ENCODE data around the gene AUTS2.
"Not testable (repeated sequence)": the region's sequence is repeated elsewhere in the genome, so short reads cannot be mapped to it uniquely, and the experiment has no call there.

AUTS2 gene

DNA sequence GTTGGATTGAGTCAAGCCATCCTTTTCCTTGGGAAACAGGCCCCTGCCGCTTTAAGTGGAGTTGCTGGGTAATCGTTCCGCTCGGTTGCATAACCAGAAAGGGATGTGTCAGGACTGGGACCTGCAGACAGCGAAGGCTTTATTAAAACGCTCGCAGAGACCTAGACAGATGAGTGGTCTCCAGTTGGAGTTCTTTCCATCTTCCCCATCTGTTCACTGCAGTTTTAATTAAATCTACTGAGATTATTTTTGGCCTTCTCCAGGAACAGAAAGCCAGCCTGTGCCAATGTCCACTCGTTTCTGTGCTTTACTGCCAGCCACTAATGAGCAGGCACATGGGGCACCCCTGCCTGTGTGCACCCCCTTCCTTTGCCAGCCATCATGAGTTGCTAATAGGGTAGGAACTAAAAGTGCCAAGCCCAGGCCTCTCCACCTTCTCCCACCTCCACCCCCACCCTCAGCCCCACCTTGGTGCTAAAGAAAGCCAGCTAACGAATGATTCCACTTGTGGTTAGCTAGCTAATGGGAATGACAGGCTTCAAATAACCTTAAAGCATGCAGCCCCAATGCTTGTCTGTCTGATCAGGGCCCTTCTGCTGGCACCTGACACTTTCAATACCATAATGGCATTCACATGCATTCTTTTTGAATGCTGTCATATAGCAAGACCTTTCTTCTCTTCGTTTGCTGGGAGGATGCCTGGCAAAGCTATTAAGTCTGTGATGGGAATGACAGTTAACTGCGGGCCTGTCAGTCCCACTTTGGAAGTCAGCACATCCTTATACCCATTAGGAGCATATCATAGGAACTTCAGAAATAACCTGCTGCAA, 976.9 kb downstream of the AUTS2 start:
- DNase-seq, result peak; percentile 73 to 76

DNA sequence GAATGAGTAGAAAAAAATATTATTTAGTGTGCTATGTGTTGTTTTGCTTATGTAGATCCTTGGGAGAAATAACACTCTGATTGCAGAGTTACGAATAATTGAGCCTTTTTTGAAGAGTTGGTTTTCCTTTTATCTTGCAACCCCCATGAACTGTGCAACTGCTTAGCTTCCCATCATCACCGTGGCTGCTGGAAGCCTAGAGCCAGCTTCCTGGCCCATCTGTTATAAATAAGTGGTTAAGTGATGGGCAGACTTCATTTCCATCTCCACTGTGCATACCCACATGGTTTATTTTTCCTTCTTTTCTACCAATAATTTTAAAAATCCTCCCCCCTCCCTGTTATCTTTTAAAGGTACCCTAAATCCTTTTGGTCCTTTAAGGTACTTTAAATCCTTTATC, 978.8 kb downstream of the AUTS2 start:
- DNase-seq, result no peak

DNA sequence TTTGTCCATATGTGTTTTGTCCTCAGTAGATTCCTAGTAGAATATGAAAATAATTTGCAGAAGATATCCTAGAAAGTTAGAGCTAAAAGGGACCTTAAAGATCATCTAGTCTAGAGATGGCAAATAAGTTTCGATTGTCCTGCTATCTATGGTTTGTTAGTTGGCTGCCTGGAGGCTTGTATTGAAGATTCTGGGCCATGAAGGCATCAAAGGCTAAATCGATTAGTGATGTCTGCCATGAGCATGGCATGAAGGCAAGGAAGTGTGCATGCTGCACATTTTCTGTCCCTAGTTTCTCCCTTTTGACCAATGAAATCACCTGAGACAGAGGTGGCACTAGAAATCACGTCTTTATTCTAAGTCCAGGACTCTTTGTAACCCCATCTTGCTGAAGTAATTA, 979.9 kb downstream of the AUTS2 start:
- no peak for DNase-seq

- no peak for DNase-seq
Measured at GRCh38 chr7:70579397-70580097, 981.3 kb downstream of the AUTS2 start.

DNA sequence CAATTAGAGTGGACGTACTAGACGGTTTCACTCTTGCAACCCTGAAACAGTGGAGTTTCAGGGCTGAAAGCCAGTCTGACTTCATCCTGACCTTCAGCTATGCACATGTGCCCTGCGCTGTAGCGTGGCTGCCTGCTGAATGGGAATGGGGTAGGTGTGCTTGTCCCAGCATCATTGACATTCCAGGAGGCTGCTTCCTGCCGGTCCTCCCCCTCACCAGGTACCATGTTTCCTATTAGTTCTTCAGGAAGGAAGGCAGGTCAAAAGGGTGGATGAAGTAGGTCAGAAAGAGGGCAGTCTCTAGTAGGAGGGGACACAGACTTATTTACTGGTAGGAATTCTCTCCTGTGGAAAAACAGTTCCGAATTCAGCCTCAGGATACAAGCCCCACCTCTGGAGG, 981.9 kb downstream of the AUTS2 start:
- DNase-seq, result no peak

GRCh38 chr7:70582927-70583895, 984.9 kb downstream of the AUTS2 start:
- DNase-seq, result no peak

GRCh38 chr7:70583965-70584883, 985.9 kb downstream of the AUTS2 start:
- DNase-seq, result no peak

- DNase-seq, result no peak
Measured at GRCh38 chr7:70585071-70585470, 986.8 kb downstream of the AUTS2 start.

DNA sequence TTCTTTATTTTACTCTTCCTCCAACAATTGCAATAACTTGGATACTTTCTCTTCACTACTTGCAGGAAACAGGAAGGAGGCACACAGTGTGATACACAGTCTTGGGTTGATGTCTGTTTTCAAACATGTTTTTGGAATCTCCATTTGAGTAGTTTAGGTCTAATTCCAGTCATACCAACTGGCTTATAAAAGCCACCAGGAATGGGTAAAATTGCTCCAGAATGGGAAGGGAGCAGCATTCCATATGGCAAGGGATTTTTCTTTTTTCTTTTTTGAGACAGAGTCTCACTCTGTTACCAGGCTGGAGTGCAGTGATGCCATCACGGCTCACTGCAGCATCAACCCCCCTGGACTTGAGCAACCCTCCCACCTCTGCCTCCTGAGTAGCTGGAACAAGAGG, 988.5 kb downstream of the AUTS2 start:
- no peak for DNase-seq

GRCh38 chr7:70587739-70588138, 989.5 kb downstream of the AUTS2 start:
- no peak for DNase-seq

DNA sequence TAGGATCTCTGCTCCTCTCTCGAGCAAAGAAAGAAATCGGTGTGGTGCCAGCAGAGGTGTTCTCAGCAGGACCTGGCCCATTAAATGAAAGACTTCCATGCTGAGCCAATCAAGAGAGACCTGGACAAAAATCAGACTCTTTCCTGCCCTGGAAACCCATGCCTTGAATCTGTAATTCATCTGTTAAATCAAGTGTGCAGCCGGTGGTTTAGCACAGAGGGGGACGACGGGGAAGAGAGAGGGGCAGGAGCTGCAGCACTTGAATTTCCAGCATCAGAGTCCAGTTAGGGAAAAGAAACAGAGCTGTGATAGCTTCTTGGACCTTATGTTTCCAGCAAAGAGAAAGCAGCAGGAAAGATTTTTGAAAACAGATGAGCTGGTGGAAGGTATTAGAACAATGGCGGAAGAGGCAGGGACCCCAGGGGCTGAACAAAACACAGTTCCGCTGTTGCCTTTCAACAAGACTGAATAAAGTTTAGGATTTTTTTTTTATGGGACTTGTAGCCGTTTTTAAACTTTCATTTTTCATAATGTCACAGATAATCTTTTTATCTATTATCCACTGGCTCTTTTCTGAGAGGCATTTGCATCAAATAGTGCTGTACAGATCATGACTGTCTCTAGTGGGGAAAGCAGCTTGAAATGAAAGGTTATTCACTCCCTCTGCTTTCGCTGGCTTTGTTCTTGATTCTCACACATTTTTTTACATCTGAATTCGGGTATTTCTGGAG, 990.1 kb downstream of the AUTS2 start:
- no peak for DNase-seq

GRCh38 chr7:70589010-70589409, 990.7 kb downstream of the AUTS2 start:
- no peak for DNase-seq

DNA sequence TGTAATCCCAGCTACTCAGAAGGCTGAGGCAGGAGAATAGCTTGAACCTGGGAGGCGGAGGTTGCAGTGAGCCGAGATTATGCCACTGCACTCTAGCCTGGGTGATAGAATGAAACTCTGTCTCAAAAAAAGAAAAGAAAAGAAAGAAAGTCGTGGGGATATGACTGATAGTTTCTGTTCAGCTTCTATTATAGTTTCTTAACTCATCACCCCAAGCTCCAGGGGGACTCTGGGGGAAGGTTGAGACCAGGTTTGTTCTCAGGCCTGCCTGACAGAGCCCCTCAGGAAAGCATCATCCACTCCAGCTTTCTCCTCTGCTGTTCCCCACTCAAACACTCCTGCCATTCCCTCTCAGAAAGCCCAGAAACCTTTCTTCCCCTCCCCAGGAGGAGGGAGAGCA, 991.3 kb downstream of the AUTS2 start:
- no peak for DNase-seq

DNA sequence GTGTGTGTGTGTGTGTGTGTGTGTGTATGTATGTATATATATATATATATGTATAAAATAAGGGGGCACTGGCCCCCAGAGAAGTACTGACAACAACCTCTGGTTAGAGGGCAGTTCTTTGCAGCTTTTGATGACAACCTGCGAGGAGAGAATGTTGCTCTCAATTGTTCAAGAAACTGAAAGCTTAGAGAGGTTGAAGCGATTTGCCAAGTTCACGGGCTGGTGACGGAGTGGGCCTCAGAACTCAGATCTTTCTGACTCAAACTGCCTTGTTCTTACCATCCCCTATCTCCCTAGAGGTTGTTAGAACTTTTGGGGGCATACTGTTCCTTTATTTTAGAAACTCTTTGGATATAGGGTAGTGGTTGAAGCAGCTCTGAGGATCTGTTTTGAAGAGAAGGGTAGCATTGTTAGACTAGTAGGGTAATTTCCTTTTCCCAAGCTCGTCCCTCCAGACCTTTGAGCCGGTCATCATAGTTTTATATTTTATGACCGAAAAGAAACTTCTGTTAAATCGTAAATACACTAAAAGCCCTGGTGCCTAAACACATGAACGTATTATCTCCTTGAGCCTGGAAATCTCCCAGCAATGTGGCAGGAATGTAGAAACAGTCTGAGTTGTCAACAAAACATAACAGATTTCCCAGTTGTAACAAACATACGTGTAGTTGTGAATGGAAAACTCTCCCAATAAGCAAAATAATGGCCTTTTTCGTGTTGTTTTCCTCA, 992.0 kb downstream of the AUTS2 start:
- DNase-seq, result no peak

DNA sequence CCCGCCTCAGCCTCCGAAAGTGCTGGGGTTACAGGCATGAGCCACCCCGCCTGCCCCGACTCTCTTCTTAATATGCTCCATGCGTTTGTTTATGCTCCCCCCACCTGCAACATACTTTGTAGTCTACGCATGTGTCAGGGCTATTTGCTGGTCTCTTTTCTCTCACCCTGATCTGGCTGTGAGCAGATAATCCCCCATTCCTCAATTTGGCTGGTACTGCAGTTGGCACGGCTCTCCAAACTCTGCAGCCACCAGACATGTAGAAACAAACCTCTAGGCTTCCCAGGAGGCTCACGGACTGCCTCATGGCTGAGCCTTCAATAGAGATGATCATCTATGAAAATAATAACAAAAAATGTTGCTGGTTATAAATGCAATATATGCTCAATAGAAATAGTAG, 993.4 kb downstream of the AUTS2 start:
- no peak for DNase-seq

GRCh38 chr7:70592171-70592570, 993.9 kb downstream of the AUTS2 start:
- no peak for DNase-seq

- no peak for DNase-seq
Measured at GRCh38 chr7:70594170-70594569, 995.9 kb downstream of the AUTS2 start.

DNA sequence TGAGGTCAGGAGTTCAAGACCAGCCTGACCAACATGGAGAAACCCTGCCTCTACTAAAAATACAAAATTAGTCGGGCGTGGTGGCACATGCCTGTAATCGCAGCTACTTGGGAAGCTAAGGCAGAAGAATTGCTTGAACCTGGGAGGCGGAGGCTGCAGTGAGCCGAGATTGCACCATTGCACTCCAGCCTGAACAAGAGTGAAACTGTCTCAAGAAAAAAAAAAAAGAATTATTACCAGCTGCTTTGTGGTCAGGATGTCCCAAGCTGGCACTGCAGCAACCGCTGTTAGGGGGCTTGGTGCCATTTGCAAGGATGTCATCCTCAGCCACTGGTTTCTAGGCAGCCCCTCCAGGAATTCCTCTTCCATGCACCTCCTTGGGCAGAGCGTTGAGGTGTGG, 996.6 kb downstream of the AUTS2 start:
- not testable (repeated sequence) for DNase-seq

- no peak for DNase-seq
Measured at GRCh38 chr7:70595370-70595754, 997.1 kb downstream of the AUTS2 start.

GRCh38 chr7:70595755-70596597, 997.7 kb downstream of the AUTS2 start:
- DNase-seq, result no peak

All from NCI-H187 (cell line).